ENCODE results near the gene CAPZA2. TPM values are rescaled to one million over a fixed set of nuclear protein-coding genes. Genes with fewer than 3 reads are reported as not detected.

Gene CAPZA2
- total and polyA plus RNA-seq, 2 experiments from 2014 or later, result 49.1 to 106 TPM

GRCh38 chr7:116836048-116836447 is 26.3 kb upstream of the CAPZA2 start (continued):
- TF ChIP-seq CTCF (conservative IDR thresholded peaks at IDR 0.05; ENCODE audit: low read depth in 2 of 2) (no peak), NANOG (IDR thresholded peaks at IDR 0.05; ENCODE audit: borderline replicate concordance) (no peak)

- no peak overlapping the region for H2AFZ ChIP-seq
- no peak for ATAC-seq
- H3K4me3 Mint-ChIP-seq, result no peak overlapping the region
- TF ChIP-seq ZNF114 (CRISPR knock-in tag; IDR thresholded peaks at IDR 0.05) (no peak), REST (IDR thresholded peaks at IDR 0.05; ENCODE audit: unreplicated experiment) (no peak), JUNB (IDR thresholded peaks at IDR 0.05; ENCODE audit: unreplicated experiment) (no peak), ETS1 (IDR thresholded peaks at IDR 0.05) (no peak), ZNF331 (CRISPR knock-in tag; IDR thresholded peaks at IDR 0.05; ENCODE audit: low read depth) (no peak), CREB1 (CRISPR knock-in tag; IDR thresholded peaks at IDR 0.05; ENCODE audit: low read depth) (no peak), STAT1 (IDR thresholded peaks at IDR 0.05; ENCODE audit: unreplicated experiment) (no peak), POLR2AphosphoS5 (IDR thresholded peaks at IDR 0.05; ENCODE audit: low read depth) (no peak), EZH2phosphoT487 (IDR thresholded peaks at IDR 0.05; ENCODE audit: unreplicated experiment) (no peak), EZH2 (IDR thresholded peaks at IDR 0.05; ENCODE audit: low read depth, unreplicated experiment) (no peak), NANOG (IDR thresholded peaks at IDR 0.05; ENCODE audit: borderline replicate concordance) (no peak), CTCF (conservative IDR thresholded peaks at IDR 0.05; ENCODE audit: low read depth in 2 of 2) (no peak)
Measured at GRCh38 chr7:116836911-116837310, 25.5 kb upstream of the CAPZA2 start.

More at GRCh38 chr7:116836911-116837310, 25.5 kb upstream of the CAPZA2 start:
- Mint-ChIP-seq H3K36me3 (ENCODE audit: low read depth) (no peaks in the 10 kb centered on the region), H3K9me3 (no peaks in the 10 kb centered on the region), H3K27ac (no peak overlapping the region), H3K4me1 (peaks cover 2% of the 10 kb centered on the region; the same call in 2 of the 3 replicates), H3K27me3 (ENCODE audit: insufficient read depth, low read depth, poor library complexity) (peaks cover 2% of the 10 kb centered on the region)
- no peak overlapping the region for H3K4me2 ChIP-seq
- no peak for DNase-seq (ENCODE audit: low spot score)
- no peaks in the 10 kb centered on the region for H3K79me2 ChIP-seq (replicated peaks; ENCODE audit: insufficient read depth)
- H3K4me3 ChIP-seq, result no peak overlapping the region
- H4K20me1 ChIP-seq (replicated peaks; ENCODE audit: insufficient read depth), result no peaks in the 10 kb centered on the region
- H3K4me1 ChIP-seq (ENCODE audit: insufficient read depth), result no peaks in the 10 kb centered on the region; the same call in 1 of the 2 replicates
- no peaks in the 10 kb centered on the region for H3K36me3 ChIP-seq (ENCODE audit: insufficient read depth)
- no peak overlapping the region for H3K27ac ChIP-seq (ENCODE audit: low read depth)
- H3K27me3 ChIP-seq (ENCODE audit: insufficient read depth), result no peaks in the 10 kb centered on the region
- H3F3A ChIP-seq (replicated peaks; ENCODE audit: low read depth), result no peaks in the 10 kb centered on the region
- H3K9me2 ChIP-seq (ENCODE audit: insufficient read depth), result no peaks in the 10 kb centered on the region

Data from GM23338 (cell line).